ENCODE results near the gene ROBO1.
"Not testable (repeated sequence)": the region's sequence is repeated elsewhere in the genome, so short reads cannot be mapped to it uniquely, and the experiment has no call there.

GRCh38 chr3:78884567-78884966, 883.2 kb downstream of the ROBO1 start:
- TF ChIP-seq, protein P1, sequence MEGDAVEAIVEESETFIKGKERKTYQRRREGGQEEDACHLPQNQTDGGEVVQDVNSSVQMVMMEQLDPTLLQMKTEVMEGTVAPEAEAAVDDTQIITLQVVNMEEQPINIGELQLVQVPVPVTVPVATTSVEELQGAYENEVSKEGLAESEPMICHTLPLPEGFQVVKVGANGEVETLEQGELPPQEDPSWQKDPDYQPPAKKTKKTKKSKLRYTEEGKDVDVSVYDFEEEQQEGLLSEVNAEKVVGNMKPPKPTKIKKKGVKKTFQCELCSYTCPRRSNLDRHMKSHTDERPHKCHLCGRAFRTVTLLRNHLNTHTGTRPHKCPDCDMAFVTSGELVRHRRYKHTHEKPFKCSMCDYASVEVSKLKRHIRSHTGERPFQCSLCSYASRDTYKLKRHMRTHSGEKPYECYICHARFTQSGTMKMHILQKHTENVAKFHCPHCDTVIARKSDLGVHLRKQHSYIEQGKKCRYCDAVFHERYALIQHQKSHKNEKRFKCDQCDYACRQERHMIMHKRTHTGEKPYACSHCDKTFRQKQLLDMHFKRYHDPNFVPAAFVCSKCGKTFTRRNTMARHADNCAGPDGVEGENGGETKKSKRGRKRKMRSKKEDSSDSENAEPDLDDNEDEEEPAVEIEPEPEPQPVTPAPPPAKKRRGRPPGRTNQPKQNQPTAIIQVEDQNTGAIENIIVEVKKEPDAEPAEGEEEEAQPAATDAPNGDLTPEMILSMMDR (conservative IDR thresholded peaks at IDR 0.05; ENCODE audit: low read depth, low read length), result not testable (repeated sequence)
- TF ChIP-seq EZH2phosphoT487 (IDR thresholded peaks at IDR 0.05; ENCODE audit: borderline replicate concordance, low read length); EZH2 (IDR thresholded peaks at IDR 0.05; ENCODE audit: low read length, unreplicated experiment): not testable (repeated sequence)

Data from PC-3 (cell line).